H1 (cell line): ENCODE measurements around the gene EGLN2.
"Not testable (repeated sequence)": the region's sequence is repeated elsewhere in the genome, so short reads cannot be mapped to it uniquely, and the experiment has no call there.

ENCODE experiments used
- ASH2L ChIP-seq: fragments of 200-600, 300-600 bp; sonication (generic); IDR thresholded peaks from one replicate; pipeline ENCODE4 v1.7.1; 2017; ENCODE audit warnings: low read length
- BRCA1 ChIP-seq: IDR thresholded peaks from 2 replicates; pipeline ENCODE4 v1.6.1; 2012; ENCODE audit warnings: low read depth, low read length, improper control_type of control experiment
- CEBPB ChIP-seq: IDR thresholded peaks from 2 replicates; pipeline ENCODE4 v1.6.1; 2012; ENCODE audit warnings: low read depth, low read length
- CTCF ChIP-seq, 3 experiments: IDR thresholded peaks; 1 replicate in 2 of 3; 2 replicates in 1 of 3; pipeline versions ENCODE4 v1.5.1 to v1.6.1; 2011; ENCODE audit warnings: low read length in 3 of 3, mild to moderate bottlenecking in 3 of 3, inconsistent platforms in 2 of 3, low read depth in 1 of 3, moderate library complexity in 1 of 3; ENCODE audit not compliant: insufficient read depth in 1 of 3; ENCODE audit errors: control extremely low read depth in 1 of 3
- EP300 ChIP-seq, 2 experiments: IDR thresholded peaks; 1 replicate in 1 of 2; 2 replicates in 1 of 2; pipeline ENCODE4 v1.6.1; 2011 to 2012; ENCODE audit warnings: low read depth in 2 of 2, low read length in 2 of 2, mild to moderate bottlenecking in 2 of 2, borderline replicate concordance in 1 of 2, inconsistent platforms in 1 of 2, moderate library complexity in 1 of 2
- JUN ChIP-seq: IDR thresholded peaks from 2 replicates; pipeline ENCODE4 v1.6.1; 2011; ENCODE audit warnings: low read depth, mild to moderate bottlenecking, improper control_type of control experiment, low read length
- KDM1A ChIP-seq: fragments of 200-600, 300-600 bp; sonication (generic); IDR thresholded peaks from 2 replicates; pipeline ENCODE4 v1.7.1; 2016; ENCODE audit warnings: mild to moderate bottlenecking, low read length, borderline replicate concordance
- TCF12 ChIP-seq: IDR thresholded peaks from 2 replicates; pipeline ENCODE4 v1.6.1; 2011; ENCODE audit warnings: low read depth, mild to moderate bottlenecking, low read length
- YY1 ChIP-seq: IDR thresholded peaks from 2 replicates; pipeline ENCODE4 v1.6.1; 2011; ENCODE audit warnings: low read depth, mild to moderate bottlenecking, low read length

DNA sequence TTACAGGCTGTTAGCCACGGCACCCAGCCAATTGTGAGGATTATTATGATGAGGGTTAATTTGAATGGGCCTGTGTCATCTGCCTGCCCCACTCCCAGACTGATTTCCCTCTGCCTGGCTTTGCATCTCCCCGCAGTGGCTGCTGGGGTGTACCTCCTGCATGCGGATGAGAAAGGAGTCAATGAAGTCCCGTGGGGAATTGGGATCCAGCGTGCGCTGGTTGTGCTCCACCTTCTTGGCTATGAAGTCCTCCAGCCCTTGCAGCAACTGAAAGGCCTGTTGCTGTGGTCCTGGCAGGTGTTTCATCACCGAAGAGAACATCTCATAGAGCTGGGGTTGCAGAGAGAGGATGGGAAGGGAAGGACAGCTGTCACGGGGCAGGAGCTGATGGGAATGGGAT, 47.7 kb downstream of the EGLN2 start:
- TF ChIP-seq YY1; ASH2L; EP300 (IDR thresholded peaks at IDR 0.05; ENCODE audit: borderline replicate concordance in 1 of 2, low read depth in 2 of 2, low read length in 2 of 2); CTCF (IDR thresholded peaks at IDR 0.05; ENCODE audit: control extremely low read depth in 1 of 3, insufficient read depth in 1 of 3, low read depth in 1 of 3, low read length in 3 of 3); KDM1A; JUN; BRCA1; CEBPB; TCF12: not testable (repeated sequence)
